Sigmoid colon (tissue), 4 donors: ENCODE results near the gene CA9.

Experiments
- EP300 ChIP-seq, 4 donors: sonication (generic); formaldehyde crosslinking; IDR thresholded peaks; one replicate each; pipeline ENCODE4 v1.6.1; 2017; ENCODE audit warnings: antibody characterized with exemption in 4 of 4
- POLR2A ChIP-seq, 2 donors: fragments of 450-650 bp; IDR thresholded peaks; one replicate each; pipeline ENCODE4 v1.6.1; 2016; ENCODE audit warnings: antibody characterized with exemption in 2 of 2, mild to moderate bottlenecking in 2 of 2, moderate library complexity in 2 of 2
- POLR2AphosphoS5 ChIP-seq, 4 donors: sonication (generic); formaldehyde crosslinking; IDR thresholded peaks; one replicate each; pipeline ENCODE4 v1.6.1; 2017; ENCODE audit warnings: antibody characterized with exemption in 4 of 4
- TF ChIP-seq, protein P1 (sequence below), 4 experiments: fragments of 450-650 bp in 3 of 4; fragments of 200-600 bp in 1 of 4; IDR thresholded peaks; one replicate each; pipeline ENCODE4 v1.5.1; 2016 to 2019; ENCODE audit warnings: antibody characterized with exemption in 4 of 4, mild to moderate bottlenecking in 3 of 4, moderate library complexity in 2 of 4

DNA sequence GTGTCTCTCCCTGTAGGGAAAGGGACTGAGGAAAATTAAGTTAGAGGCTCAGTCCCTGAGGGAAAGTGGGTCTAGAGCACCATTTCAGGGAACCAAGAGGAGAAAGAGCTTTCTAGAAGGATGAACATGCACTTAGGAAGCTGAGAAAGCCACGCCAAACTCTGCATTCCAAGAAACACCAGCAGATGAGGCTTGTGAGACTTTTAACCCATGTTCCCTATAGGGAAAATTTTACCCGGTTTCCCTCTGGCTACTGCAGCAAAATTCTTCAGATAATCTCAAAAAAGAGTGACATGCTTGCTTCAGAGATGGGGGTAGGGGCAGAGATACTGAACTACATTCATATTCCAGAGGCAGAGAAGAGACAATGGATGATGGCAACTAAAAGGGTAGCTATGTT lies 49.7 kb downstream of the CA9 start:
- TF ChIP-seq POLR2A (IDR thresholded peaks at IDR 0.05) = no peak
- TF ChIP-seq, protein P1, sequence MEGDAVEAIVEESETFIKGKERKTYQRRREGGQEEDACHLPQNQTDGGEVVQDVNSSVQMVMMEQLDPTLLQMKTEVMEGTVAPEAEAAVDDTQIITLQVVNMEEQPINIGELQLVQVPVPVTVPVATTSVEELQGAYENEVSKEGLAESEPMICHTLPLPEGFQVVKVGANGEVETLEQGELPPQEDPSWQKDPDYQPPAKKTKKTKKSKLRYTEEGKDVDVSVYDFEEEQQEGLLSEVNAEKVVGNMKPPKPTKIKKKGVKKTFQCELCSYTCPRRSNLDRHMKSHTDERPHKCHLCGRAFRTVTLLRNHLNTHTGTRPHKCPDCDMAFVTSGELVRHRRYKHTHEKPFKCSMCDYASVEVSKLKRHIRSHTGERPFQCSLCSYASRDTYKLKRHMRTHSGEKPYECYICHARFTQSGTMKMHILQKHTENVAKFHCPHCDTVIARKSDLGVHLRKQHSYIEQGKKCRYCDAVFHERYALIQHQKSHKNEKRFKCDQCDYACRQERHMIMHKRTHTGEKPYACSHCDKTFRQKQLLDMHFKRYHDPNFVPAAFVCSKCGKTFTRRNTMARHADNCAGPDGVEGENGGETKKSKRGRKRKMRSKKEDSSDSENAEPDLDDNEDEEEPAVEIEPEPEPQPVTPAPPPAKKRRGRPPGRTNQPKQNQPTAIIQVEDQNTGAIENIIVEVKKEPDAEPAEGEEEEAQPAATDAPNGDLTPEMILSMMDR (IDR thresholded peaks at IDR 0.05) = no peak
- TF ChIP-seq POLR2AphosphoS5 (IDR thresholded peaks at IDR 0.05) = no peak
- no peak for TF ChIP-seq EP300 (IDR thresholded peaks at IDR 0.05)
